ENCODE measurements around the gene ITPR1.

ITPR1 gene

GRCh38 chr3:4707324-4707723 lies 214.2 kb downstream of the ITPR1 start:
- Histone ChIP-seq H3K9me2 (replicated peaks; ENCODE audit: low read depth, low read length) (no peaks in the 10 kb centered on the region), H3K4me1 (ENCODE audit: insufficient read depth, low read length, poor library complexity, severe bottlenecking) (peaks cover 21% of the 10 kb centered on the region), H3F3A (ENCODE audit: low read depth) (no peaks in the 10 kb centered on the region), H3K4me2 (ENCODE audit: low read depth, low read length, poor library complexity, severe bottlenecking) (no peak overlapping the region), H2AFZ (ENCODE audit: low read length) (no peak overlapping the region), H4K20me1 (ENCODE audit: insufficient read depth, low read length, poor library complexity, severe bottlenecking) (no peaks in the 10 kb centered on the region), H3K4me3 (ENCODE audit: low read length, poor library complexity, severe bottlenecking) (no peak overlapping the region), H3K9ac (ENCODE audit: low read depth, low read length, poor library complexity, severe bottlenecking) (no peak overlapping the region), H3K36me3 (ENCODE audit: insufficient read depth, low read length) (peaks cover 58% of the 10 kb centered on the region), H3K27me3 (ENCODE audit: insufficient read depth, low read length, poor library complexity, severe bottlenecking) (no peaks in the 10 kb centered on the region), H3K9me3 (ENCODE audit: insufficient read depth, low read depth, low read length) (no peaks in the 10 kb centered on the region), H3K79me2 (ENCODE audit: insufficient read depth, low read length) (no peaks in the 10 kb centered on the region)
- no peak for TF ChIP-seq EZH2phosphoT487 (IDR thresholded peaks at IDR 0.05; ENCODE audit: borderline replicate concordance)
- TF ChIP-seq CTCF (conservative IDR thresholded peaks at IDR 0.05; ENCODE audit: low read length), result no peak

GRCh38 chr3:4708230-4708629 lies 215.1 kb downstream of the ITPR1 start:
- Histone ChIP-seq H3K9me3 (ENCODE audit: insufficient read depth, low read depth, low read length) (no peaks in the 10 kb centered on the region), H3K9me2 (replicated peaks; ENCODE audit: low read depth, low read length) (no peaks in the 10 kb centered on the region), H3K36me3 (ENCODE audit: insufficient read depth, low read length) (peaks cover 58% of the 10 kb centered on the region), H3F3A (ENCODE audit: low read depth) (no peaks in the 10 kb centered on the region), H3K79me2 (ENCODE audit: insufficient read depth, low read length) (no peaks in the 10 kb centered on the region), H3K4me2 (ENCODE audit: low read depth, low read length, poor library complexity, severe bottlenecking) (no peak overlapping the region), H4K20me1 (ENCODE audit: insufficient read depth, low read length, poor library complexity, severe bottlenecking) (no peaks in the 10 kb centered on the region), H2AFZ (ENCODE audit: low read length) (no peak overlapping the region), H3K4me3 (ENCODE audit: low read length, poor library complexity, severe bottlenecking) (no peak overlapping the region), H3K4me1 (ENCODE audit: insufficient read depth, low read length, poor library complexity, severe bottlenecking) (peaks cover 21% of the 10 kb centered on the region), H3K9ac (ENCODE audit: low read depth, low read length, poor library complexity, severe bottlenecking) (no peak overlapping the region), H3K27me3 (ENCODE audit: insufficient read depth, low read length, poor library complexity, severe bottlenecking) (no peaks in the 10 kb centered on the region)
- no peak for TF ChIP-seq CTCF (conservative IDR thresholded peaks at IDR 0.05; ENCODE audit: low read length)
- TF ChIP-seq EZH2phosphoT487 (IDR thresholded peaks at IDR 0.05; ENCODE audit: borderline replicate concordance), result no peak

GRCh38 chr3:4709341-4709740 lies 216.2 kb downstream of the ITPR1 start:
- H3K4me3 ChIP-seq (ENCODE audit: low read length, poor library complexity, severe bottlenecking), result no peak overlapping the region
- H3K9me3 ChIP-seq (ENCODE audit: insufficient read depth, low read depth, low read length), result no peaks in the 10 kb centered on the region
- no peak overlapping the region for H3K4me2 ChIP-seq (ENCODE audit: low read depth, low read length, poor library complexity, severe bottlenecking)
- peaks cover 20% of the 10 kb centered on the region for H3K4me1 ChIP-seq (ENCODE audit: insufficient read depth, low read length, poor library complexity, severe bottlenecking)
- no peaks in the 10 kb centered on the region for H3K9me2 ChIP-seq (replicated peaks; ENCODE audit: low read depth, low read length)
- H3K27me3 ChIP-seq (ENCODE audit: insufficient read depth, low read length, poor library complexity, severe bottlenecking), result no peaks in the 10 kb centered on the region
- no peaks in the 10 kb centered on the region for H4K20me1 ChIP-seq (ENCODE audit: insufficient read depth, low read length, poor library complexity, severe bottlenecking)
- no peak overlapping the region for H3K9ac ChIP-seq (ENCODE audit: low read depth, low read length, poor library complexity, severe bottlenecking)
- TF ChIP-seq EZH2phosphoT487 (IDR thresholded peaks at IDR 0.05; ENCODE audit: borderline replicate concordance) (no peak), CTCF (conservative IDR thresholded peaks at IDR 0.05; ENCODE audit: low read length) (no peak)
- H2AFZ ChIP-seq (ENCODE audit: low read length), result no peak overlapping the region
- no peaks in the 10 kb centered on the region for H3F3A ChIP-seq (ENCODE audit: low read depth)
- H3K36me3 ChIP-seq (ENCODE audit: insufficient read depth, low read length), result peaks cover 62% of the 10 kb centered on the region
- no peaks in the 10 kb centered on the region for H3K79me2 ChIP-seq (ENCODE audit: insufficient read depth, low read length)

Measured in Loucy (cell line).